Natural killer cell (primary cell): ENCODE data around the gene DEFB123. TPM values are rescaled to one million over a fixed set of nuclear protein-coding genes. Genes with fewer than 3 reads are reported as not detected.
"Not testable (repeated sequence)": the region's sequence is repeated elsewhere in the genome, so short reads cannot be mapped to it uniquely, and the experiment has no call there.

Source experiments
- ATAC-seq, 3 donors: fragments of 150-1000 bp in 2 of 3; fragments of 200-7000 bp in 1 of 3; cut with Tn5 transposase; 1 replicate in 1 of 3; 2 replicates in 2 of 3; pipeline ENCODE4 v1.10.0; 2021; ENCODE audit warnings: mild to moderate bottlenecking in 2 of 3, moderate library complexity in 2 of 3
- DNase-seq, 2 donors: peaks; one replicate each; pipeline versions ENCODE4 v3.0.0 to v3.0.0-alpha.2; 2013 to 2021; ENCODE audit warnings: mixed read lengths in 1 of 2
- H3K27ac ChIP-seq: one replicate; pipeline ENCODE4 v1.5.1; 2013; ENCODE audit warnings: mild to moderate bottlenecking, low read length
- H3K27me3 ChIP-seq: one replicate; pipeline ENCODE4 v1.6.1; 2013; ENCODE audit warnings: low read length; ENCODE audit not compliant: control insufficient read depth, insufficient read depth
- H3K36me3 ChIP-seq: one replicate; pipeline ENCODE4 v1.6.1; 2013; ENCODE audit warnings: low read length; ENCODE audit not compliant: control insufficient read depth, insufficient read depth
- H3K4me1 ChIP-seq: one replicate; pipeline ENCODE4 v1.6.1; 2013; ENCODE audit warnings: low read length; ENCODE audit not compliant: control insufficient read depth, insufficient read depth
- H3K4me3 ChIP-seq: one replicate; pipeline ENCODE4 v1.5.1; 2013; ENCODE audit warnings: low read length
- H3K9me3 ChIP-seq: one replicate; pipeline ENCODE4 v1.6.1; 2013; ENCODE audit warnings: low read length; ENCODE audit not compliant: control insufficient read depth, insufficient read depth
- H3K27ac Mint-ChIP-seq, 2 donors: one replicate each; pipeline ENCODE4 v1.8.0; 2022; ENCODE audit warnings: mild to moderate bottlenecking in 2 of 2, mixed read lengths in 2 of 2, moderate library complexity in 1 of 2
- H3K27me3 Mint-ChIP-seq, 2 donors: one replicate each; pipeline ENCODE4 v1.8.0; 2022; ENCODE audit warnings: low read depth in 2 of 2, mixed read lengths in 2 of 2
- H3K36me3 Mint-ChIP-seq: one replicate; pipeline ENCODE4 v1.8.0; 2022; ENCODE audit warnings: mixed read lengths
- H3K4me1 Mint-ChIP-seq, 2 donors: one replicate each; pipeline ENCODE4 v1.8.0; 2022; ENCODE audit warnings: mixed read lengths in 2 of 2
- H3K4me3 Mint-ChIP-seq: one replicate; pipeline ENCODE4 v1.8.0; 2022; ENCODE audit warnings: mild to moderate bottlenecking, moderate library complexity, mixed read lengths
- H3K9me3 Mint-ChIP-seq, 2 donors: one replicate each; pipeline ENCODE4 v1.8.0; 2022; ENCODE audit warnings: mixed read lengths in 2 of 2
- CTCF ChIP-seq: fragments of 200-600 bp; IDR thresholded peaks from one replicate; pipeline ENCODE4 v1.8.0; 2022; ENCODE audit warnings: antibody characterized with exemption
- WGBS: methylation state at CpG from one replicate; pipeline ENCODE4 v1.1.7; 2013; ENCODE audit warnings: missing lambda C conversion rate; ENCODE audit not compliant: insufficient coverage; 5-methylcytosine and 5-hydroxymethylcytosine counted together
- intact Hi-C: fragments of 100-400 bp; cut with micrococcal nuclease; formaldehyde crosslinking; loops from one replicate; pipeline ENCODE4 v1.14.2; 2022
- total RNA-seq, 4 donors: library from RNA; stranded (reverse); fragments of 120-200 nt in 1 of 4; gene quantifications; one replicate each; pipeline versions ENCODE4 v1.2.3 to v1.2.4, GENCODE V29; 2013 to 2022

DEFB123 gene
- total RNA-seq, 3 donors from 2014 or later (not counting 1 experiment from before 2014, with no cell fraction given) = not detected

- H3K27ac Mint-ChIP-seq = no peak overlapping the region
- no peak for DNase-seq
- H3K27me3 ChIP-seq = no peaks in the 10 kb centered on the region
- no peaks in the 10 kb centered on the region for H3K36me3 Mint-ChIP-seq
- no peak overlapping the region for H3K27ac ChIP-seq
- no peaks in the 10 kb centered on the region for H3K9me3 Mint-ChIP-seq
- no peak for ATAC-seq
- H3K4me3 Mint-ChIP-seq = no peak overlapping the region
- peaks cover 16 to 18% of the 10 kb centered on the region in 2 donors for H3K27me3 Mint-ChIP-seq
- 89% methylated on average over 6 of the region's 7 CpGs for WGBS
- no peaks in the 10 kb centered on the region for H3K4me1 ChIP-seq
- no peak for TF ChIP-seq CTCF
- H3K9me3 ChIP-seq = no peaks in the 10 kb centered on the region
- no peaks in the 10 kb centered on the region for H3K36me3 ChIP-seq
- no peaks in the 10 kb centered on the region for H3K4me1 Mint-ChIP-seq
- intact Hi-C loops = no loop called here
- H3K4me3 ChIP-seq = no peak overlapping the region
Measured at GRCh38 chr20:31418307-31418706, 22.1 kb upstream of the DEFB123 start.

GRCh38 chr20:31425797-31426196 lies 14.6 kb upstream of the DEFB123 start:
- TF ChIP-seq CTCF = no peak
- Mint-ChIP-seq H3K27ac (no peak overlapping the region), H3K9me3 (no peaks in the 10 kb centered on the region), H3K4me1 (no peaks in the 10 kb centered on the region), H3K36me3 (no peaks in the 10 kb centered on the region), H3K27me3 (peaks cover 4 to 9% of the 10 kb centered on the region in 2 donors), H3K4me3 (no peak overlapping the region)
- DNase-seq = no peak
- H3K9me3 ChIP-seq = no peaks in the 10 kb centered on the region
- no peaks in the 10 kb centered on the region for H3K4me1 ChIP-seq
- no peak overlapping the region for H3K27ac ChIP-seq
- no peaks in the 10 kb centered on the region for H3K36me3 ChIP-seq
- intact Hi-C loops = no loop called here
- no peaks in the 10 kb centered on the region for H3K27me3 ChIP-seq
- ATAC-seq = no peak
- no peak overlapping the region for H3K4me3 ChIP-seq

GRCh38 chr20:31426891-31427551 lies 13.4 kb upstream of the DEFB123 start:
- H3K27ac ChIP-seq, H3K4me1 ChIP-seq, H3K27ac Mint-ChIP-seq, intact Hi-C loops, H3K27me3 ChIP-seq, H3K4me3 ChIP-seq, H3K36me3 ChIP-seq, DNase-seq, H3K9me3 ChIP-seq, H3K4me3 Mint-ChIP-seq, H3K36me3 Mint-ChIP-seq, H3K9me3 Mint-ChIP-seq, ATAC-seq, H3K4me1 Mint-ChIP-seq: not testable (repeated sequence)
- WGBS = 89% methylated on average over 20 of the region's 48 CpGs
- peaks cover 9 to 11% of the 10 kb centered on the region in 2 donors for H3K27me3 Mint-ChIP-seq

- H3K27me3 Mint-ChIP-seq = peaks cover 9 to 11% of the 10 kb centered on the region in 2 donors
- ATAC-seq, H3K36me3 ChIP-seq, H3K9me3 ChIP-seq, H3K27ac ChIP-seq, H3K4me1 ChIP-seq, H3K27ac Mint-ChIP-seq, H3K9me3 Mint-ChIP-seq, intact Hi-C loops, H3K27me3 ChIP-seq, H3K36me3 Mint-ChIP-seq, H3K4me1 Mint-ChIP-seq, H3K4me3 Mint-ChIP-seq, H3K4me3 ChIP-seq, DNase-seq: not testable (repeated sequence)
- 98% methylated on average over 23 of the region's 31 CpGs for WGBS
Measured at GRCh38 chr20:31427576-31427975, 12.9 kb upstream of the DEFB123 start.
